Gastroesophageal sphincter (tissue), 3 donors: ENCODE data around the gene ALG13.

ENCODE experiments used
- CTCF ChIP-seq, 4 experiments: fragments of 200-600 bp in 2 of 4; fragments of 450-650 bp in 2 of 4; sonication (generic) in 1 of 4; IDR thresholded peaks; one replicate each; pipeline ENCODE4 v1.5.1; 2017 to 2019; ENCODE audit warnings: antibody characterized with exemption in 4 of 4, mild to moderate bottlenecking in 2 of 4, moderate library complexity in 2 of 4
- EP300 ChIP-seq: sonication (generic); formaldehyde crosslinking; IDR thresholded peaks from one replicate; pipeline ENCODE4 v1.6.1; 2017; ENCODE audit warnings: antibody characterized with exemption, mild to moderate bottlenecking
- POLR2A ChIP-seq, 2 donors: fragments of 450-650 bp; IDR thresholded peaks; one replicate each; pipeline ENCODE4 v1.6.1; 2017; ENCODE audit warnings: antibody characterized with exemption in 2 of 2, mild to moderate bottlenecking in 2 of 2, moderate library complexity in 1 of 2
- POLR2AphosphoS5 ChIP-seq: sonication (generic); formaldehyde crosslinking; IDR thresholded peaks from one replicate; pipeline ENCODE4 v1.6.1; 2017; ENCODE audit warnings: antibody characterized with exemption

- TF ChIP-seq CTCF (IDR thresholded peaks at IDR 0.05) (no peak), POLR2AphosphoS5 (no peak), EP300 (no peak), POLR2A (IDR thresholded peaks at IDR 0.05) (no peak)
These were observed 78.7 kb downstream of the ALG13 start for GRCh38 chrX:111759686-111760085.
